GM19372 (cell line): ENCODE results near the gene C1orf159.
"Not testable (repeated sequence)": the region's sequence is repeated elsewhere in the genome, so short reads cannot be mapped to it uniquely, and the experiment has no call there.

Experiments used
- ATAC-seq: cut with Tn5 transposase; IDR thresholded peaks from one replicate; pipeline ENCODE4 v1.9.1; 2021; ENCODE audit warnings: mild to moderate bottlenecking, low read depth, moderate library complexity; ENCODE audit not compliant: unreplicated experiment

Gene C1orf159

DNA sequence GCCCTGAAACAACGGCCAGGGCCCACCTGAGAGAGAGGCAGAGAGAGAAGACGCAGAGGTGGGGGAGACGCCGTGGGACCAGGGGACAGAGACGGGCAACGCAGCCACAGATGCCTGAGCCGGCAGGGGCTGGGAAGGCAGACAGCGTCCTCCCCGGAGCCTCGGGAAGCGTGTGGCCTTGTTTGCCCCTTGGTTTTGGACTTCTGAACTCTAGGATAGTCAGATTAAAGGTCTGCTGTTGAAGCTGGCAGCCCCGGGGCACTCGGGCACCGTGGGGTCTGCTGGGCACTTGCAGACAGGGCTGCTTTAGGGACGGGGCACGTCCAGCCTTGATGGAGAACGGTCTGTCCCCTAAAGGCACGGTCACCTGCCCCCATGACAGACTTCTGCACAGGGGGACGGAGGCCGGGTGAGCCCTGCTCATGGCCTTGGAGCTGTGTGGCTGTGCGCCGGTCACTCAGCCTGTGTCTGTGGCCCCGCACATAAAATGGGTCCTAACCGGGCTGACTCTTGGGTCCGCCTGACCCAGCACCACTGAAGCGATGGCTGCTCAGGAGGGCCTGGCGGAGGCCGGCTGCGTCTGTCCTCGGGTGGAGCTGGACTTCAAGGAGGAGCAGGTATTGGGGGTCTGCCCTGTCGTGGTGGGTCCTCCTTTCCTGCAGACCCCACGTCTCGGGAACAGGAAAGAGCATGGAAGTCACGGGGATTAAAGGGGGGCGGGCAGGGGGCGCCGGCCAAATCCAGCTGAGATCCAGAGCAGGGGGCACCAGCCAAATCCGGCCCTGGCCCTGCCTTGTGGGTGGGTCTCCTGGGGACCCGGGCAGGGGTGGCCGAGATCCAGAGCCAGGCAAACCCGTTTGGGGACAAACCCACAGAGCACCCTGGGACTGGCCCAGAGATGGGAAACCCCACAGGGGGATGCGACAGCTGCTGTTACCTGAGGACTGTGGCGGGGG, 32.2 kb downstream of the C1orf159 start:
- no peak for ATAC-seq

DNA sequence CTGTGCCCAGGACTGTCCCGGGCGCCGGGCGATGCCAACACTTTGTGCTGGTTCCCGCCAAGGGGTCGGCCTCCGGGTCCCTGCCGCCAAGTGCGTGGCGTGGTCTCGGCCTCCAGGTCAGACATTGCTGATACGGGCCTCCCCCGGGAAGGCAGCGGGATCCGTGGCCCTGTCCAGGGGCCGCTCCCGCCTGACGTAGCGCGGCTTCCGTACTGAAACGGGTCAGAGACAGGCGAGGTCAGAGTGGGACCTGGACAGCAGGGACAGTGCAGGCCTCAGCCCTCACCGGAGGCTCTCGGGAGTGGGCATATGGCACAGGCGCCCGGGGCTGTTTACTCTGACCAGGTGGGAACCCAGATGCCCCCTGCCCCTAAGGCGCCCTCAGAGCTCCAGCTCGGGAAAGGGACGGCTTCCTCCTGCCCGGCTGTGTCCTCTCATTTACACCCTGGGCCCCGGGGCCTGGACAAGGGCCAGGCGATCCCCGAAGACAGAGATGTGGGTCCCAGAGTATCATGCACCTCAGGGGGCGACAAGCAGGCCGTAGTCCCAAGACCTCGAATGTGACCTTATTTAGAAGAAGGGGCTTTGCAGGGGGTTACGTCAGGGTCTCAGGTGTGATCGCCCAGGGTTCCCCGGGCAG, 33.0 kb downstream of the C1orf159 start:
- no peak for ATAC-seq

DNA sequence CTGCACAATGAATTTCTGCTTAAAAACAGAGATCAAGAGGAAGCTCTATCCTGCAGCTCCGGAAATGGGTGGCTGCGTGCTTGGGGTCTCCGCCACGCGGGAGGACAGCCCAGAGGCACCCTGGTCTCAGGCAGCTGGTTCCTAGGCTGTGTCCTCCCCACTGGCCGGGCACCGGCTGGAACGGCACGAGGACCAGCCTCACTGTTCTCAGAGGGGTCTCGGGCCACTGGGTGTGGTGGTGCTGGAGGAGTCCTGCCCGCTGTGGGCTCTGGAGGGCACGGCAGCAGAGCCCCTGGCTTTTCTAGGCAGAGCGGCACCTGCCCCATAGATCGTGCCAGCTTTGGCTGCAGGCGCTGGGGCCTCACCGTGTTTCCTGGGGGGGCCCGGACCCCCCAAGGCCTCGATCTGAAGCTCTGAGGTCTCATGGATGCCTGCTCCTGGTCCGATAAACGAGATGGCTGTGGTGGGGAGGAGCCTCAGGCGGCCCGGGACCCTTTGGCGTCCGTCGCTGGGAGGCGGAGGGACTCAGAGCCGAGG, 33.6 kb downstream of the C1orf159 start:
- ATAC-seq, result no peak

DNA sequence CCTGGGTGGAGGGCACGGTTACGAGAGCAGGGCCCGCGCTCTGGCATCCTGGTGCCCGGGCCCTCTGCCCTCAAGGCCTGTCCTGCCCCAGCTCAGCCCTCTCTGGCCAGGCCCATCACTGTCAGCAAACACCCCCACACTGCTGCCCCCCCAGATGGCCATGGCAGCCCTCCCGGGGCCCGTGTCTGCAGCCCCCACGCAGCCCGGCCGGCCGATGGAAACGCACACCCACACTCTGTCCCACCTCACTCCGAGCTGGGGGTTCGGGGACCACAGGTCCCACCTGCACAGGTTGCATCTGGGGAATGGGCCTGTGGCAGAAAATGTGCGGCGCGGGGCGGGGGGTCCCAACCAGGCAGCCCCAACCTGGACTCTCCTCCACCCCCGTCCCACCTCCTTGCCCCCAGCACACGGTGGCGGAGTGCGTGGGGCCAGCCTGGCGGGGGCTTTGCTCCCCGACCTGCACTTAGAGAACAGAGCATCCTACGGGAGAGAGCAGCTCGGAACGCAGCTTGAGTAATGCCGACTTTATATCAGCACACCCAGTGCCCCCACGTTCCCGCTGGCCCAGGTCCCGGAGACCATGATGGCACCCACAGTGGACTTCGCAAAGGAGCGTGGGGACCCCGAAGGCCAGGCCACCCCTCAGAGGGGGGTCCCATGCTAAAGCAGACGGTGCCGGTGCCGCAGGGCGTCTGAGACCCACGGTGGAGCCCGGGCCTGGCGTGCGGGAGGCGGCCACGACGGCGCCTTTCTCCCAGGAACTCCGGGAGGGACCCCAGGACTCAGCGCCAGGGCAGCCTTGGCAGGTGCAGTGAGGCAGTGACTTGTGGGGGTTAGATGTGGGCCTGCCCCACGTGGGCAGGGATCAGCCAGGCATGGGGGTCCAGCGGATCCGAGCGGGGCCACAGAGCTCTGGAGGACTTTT, 34.3 kb downstream of the C1orf159 start:
- ATAC-seq, result no peak

DNA sequence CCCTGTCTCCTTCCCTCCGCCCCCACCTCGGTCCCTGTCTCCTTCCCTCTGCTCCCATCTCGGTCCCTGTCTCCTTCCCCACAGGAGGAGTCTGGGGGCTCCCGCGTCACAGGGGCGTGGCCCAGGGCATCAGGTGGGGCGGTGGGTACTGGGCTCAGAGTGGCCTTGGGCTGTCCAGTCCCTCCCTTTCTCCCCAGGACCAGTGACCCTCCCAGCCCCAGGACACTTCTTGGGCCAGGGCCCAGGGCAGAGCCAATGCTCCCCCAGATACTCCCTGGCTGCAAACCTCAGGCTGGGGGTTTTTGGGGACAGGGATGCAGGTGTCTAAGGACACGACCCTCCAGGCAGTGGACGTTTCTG, 35.0 kb downstream of the C1orf159 start:
- no peak for ATAC-seq

DNA sequence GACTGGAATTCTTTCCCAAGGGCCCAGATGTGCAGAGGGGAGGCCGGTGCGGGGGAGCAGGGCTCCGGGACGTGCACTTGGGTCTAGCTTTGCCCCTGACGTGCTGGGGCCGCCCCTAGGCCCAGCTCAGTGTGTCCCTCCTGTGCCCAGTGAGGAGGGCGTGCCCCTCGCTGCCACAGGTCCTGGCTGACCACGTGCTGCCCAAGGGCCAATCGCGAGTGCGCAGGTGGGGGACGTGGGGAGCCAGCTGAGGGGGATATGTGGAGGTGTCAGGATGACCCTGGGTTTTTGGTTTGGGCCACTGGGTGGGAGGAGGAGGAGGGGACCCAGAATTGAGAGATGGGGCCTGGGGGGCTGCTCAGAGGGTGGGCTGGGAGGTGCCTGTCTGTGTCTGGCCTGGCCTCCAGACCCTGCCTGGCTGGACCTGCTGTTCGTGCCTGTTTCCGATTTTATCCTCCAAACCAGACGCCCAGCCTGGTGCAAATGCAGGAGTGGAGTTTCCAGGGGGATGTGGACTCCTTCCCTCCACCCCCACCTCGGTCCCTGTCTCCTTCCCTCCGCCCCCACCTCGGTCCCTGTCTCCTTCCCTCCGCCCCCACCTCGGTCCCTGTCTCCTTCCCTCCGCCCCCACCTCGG, 35.6 kb downstream of the C1orf159 start:
- ATAC-seq, result no peak

DNA sequence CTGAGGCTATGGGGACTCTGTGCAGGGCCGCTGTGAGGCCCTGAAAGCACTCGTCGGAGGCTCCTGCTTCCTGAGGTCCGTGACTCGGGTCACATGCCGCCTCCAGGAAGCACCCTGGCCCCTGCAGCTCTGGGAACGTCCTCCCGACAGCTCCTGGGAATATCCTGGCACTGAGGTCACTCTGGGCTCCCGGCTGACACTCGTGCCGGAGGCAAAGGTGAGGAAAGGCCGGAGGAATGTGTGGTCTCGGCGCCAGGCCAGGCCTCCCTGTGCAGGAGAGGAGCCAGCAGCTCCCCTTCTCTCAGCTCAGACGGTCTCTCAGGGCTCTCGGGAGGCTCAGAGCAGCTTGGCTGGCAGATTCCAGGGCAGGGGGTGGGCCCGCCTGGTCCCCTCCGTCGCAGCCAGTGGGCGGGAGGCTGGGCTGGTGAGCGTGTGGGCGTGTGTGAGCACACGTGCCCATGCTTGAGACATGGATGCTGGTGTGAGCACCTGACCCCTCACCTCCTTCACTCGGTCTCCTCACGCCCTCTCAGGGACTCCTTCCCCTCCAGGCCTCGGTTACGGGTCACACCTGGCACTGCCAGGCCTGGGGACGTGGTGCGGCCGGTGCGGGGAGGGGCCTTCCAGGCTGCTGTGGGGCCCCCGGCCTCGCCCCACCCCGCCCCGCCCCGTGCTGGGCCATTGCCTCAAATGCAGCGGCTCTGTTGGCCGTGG, 36.3 kb downstream of the C1orf159 start:
- ATAC-seq, result no peak

DNA sequence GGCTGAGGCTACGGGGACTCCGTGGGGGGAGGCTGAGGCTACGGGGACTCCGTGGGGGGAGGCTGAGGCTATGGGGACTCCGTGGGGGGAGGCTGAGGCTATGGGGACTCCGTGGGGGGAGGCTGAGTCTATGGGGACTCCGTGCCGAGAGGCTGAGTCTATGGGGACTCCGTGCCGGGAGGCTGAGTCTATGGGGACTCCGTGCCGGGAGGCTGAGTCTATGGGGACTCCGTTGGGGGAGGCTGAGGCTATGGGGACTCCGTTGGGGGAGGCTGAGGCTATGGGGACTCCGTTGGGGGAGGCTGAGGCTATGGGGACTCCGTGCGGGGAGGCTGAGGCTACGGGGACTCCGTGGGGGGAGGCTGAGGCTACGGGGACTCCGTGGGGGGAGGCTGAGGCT, 38.5 kb downstream of the C1orf159 start:
- not testable (repeated sequence) for ATAC-seq

DNA sequence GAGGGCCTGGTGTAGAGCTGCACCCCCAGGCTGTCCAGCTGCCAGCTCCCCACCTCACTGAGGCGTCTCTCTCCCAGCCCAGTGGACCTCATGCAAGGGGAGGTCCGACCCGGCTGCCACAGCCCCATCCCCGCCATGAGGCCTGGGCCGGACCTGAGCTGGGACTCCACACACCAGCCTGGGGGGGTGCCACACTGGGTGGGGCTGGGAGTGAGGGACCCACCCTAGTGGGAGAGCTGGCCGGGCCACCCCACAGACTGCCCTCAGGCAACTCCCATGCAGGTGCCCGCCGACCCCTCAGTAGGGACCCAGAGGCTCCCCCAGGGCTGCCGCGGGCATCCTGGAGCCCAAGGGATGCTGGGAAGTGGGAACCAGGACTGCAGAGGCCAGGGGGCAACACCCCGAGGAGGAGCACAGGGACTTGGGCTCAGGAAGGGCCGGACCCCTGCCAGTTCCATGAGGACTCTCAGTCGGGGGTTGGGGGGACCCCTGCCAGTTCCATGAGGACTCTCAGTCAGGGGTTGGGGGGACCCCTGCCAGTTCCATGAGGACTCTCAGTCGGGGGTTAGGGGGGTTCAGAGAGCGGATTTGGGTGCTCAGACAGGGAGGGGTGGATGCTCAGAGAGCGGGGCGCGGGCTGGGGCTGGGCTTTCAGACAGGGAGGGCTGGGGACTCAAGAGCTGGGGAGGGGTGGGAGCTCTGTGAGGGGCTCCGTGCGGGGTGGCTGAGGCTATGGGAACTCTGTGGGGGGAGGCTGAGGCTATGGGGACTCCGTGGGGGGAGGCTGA, 40.5 kb downstream of the C1orf159 start:
- no peak for ATAC-seq

DNA sequence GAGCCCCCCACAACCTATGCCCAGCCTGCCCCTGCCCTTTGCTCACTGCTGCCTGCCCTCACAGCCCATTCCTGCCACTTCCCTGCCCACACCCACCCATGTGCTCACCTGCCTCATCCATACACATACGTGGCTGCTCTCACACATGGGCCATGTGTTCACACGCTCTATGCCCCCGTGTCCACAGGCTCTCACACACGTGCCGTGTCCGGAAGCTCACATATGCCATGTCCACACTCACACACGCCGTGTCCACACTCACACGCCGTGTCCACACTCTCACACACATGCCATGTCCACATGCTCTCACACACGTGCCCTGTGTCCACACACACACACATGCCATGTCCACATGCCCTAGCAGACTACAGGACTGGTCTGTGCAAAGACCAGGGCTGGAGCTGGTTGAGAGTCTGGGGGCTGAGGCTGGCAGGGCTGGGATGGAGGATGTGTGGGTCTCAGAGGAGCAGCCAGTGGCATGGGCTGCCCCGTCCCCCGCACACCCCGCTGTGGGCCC, 41.2 kb downstream of the C1orf159 start:
- no peak for ATAC-seq

DNA sequence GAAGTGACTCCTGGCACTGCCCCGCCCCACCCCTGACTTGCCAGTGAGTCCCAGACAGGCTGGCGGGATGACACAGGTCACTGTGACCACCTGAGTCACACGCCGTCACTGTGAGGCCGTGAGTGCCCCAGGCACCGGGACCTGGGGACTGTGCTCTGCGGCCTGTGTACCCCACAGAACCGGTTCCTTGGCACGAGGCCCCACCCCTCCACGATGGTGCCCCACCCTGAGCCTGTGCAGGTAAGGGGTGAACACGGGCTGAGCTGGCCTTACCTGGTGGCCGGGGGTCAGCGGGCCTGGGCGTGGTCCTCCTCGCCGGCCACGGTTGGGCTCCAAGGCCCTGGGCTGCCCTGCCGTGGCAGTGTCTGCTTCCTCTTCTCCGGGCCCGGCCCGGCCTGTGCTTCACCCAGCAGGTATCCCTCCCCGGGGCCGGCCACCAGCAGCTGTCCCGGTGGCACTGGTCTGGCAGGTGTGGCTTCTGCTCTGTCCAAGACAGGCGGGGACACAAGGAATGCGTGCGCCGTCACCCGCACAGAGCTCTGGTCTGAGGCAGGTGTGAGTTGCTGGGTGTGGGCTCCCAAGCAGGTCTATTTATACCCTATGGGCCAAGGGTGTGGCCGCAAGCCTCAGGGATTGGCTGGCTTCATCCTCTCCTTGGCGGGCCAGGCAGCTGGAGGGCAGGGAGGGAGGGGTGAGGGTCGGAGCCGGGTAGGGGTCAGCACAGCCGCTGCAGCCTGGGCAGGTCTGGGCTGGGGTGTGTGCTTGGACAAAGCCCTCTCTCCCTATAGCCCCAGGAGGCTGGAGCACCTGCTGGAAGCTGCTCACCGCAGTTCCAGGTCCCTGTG, 41.9 kb downstream of the C1orf159 start, which contains the start of gene RNF223:
RNF223 (minus strand) TSS at position 564 of the 845 bp plus-strand sequence. CDS start 1,740 bp downstream, outside the sequence.
- ATAC-seq, result no peak

DNA sequence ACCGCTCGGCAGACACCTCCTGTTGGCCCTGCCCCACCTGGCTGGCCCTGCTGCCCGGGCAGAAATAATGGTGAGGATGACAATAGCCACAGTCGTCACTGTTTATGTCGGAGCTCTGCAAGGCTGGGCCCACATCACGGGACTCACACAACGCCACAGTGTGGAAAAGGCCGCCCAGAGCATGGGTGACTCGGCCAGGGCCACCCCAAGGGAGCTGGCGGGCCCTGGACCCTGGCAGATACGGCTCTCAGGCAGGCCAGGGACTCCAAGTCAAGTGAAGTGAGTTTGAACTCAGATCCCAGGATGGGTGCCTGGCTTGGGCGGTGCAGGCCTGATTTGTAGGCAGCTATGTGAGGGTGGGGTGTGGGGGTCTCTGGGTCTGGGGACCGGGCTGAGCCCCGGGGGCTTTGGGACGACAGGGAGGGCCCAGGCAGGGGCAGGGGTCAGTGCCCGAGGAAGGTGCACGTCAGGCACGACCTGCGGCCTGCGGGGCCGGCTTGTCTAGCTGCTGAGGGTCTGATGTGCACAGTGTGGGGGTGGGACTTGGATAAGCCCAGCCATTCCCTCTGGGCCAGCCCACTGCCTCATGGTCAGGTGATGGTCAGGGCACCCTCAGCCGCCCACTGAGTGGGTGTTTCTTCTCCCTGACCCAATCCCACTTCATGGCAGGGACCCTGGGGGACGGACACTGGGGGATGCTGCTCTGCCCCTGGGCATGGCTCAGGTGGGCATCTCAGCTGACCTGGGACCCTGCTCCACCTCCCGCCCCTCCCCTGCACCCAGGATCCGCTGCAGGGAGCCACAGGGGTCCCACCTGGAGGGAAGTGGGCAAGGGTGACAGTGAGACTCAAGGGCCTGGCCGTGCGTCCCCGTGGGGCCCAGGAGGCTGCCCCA, 42.8 kb downstream of the C1orf159 start:
- no peak for ATAC-seq

DNA sequence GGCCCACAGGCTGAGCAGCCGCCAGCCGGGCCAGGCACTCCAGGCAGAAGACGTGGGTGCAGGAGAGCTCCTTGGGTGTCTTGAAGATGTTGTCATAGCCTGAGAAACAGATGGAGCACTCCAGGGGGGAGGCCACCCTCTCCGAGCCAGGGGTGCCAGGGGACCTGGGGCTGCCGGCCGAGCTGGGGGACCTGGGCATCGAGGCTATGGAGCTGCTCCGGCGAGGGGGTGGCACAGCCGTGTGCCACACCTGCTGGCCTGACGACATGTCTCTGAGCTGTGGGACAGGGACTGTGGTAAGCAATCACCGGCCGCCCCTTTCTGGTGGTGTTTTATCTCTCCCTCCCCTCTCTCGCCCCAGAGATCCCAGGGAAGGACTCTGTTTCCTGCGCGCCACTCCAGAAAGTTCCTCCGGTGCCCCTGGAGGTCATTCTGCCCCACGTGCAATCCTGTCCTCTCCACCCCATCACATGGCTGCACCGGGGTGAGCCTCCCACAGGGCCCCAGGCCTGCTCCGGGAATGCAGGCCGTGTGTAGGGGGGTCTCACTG, 43.5 kb downstream of the C1orf159 start:
- ATAC-seq, result no peak

DNA sequence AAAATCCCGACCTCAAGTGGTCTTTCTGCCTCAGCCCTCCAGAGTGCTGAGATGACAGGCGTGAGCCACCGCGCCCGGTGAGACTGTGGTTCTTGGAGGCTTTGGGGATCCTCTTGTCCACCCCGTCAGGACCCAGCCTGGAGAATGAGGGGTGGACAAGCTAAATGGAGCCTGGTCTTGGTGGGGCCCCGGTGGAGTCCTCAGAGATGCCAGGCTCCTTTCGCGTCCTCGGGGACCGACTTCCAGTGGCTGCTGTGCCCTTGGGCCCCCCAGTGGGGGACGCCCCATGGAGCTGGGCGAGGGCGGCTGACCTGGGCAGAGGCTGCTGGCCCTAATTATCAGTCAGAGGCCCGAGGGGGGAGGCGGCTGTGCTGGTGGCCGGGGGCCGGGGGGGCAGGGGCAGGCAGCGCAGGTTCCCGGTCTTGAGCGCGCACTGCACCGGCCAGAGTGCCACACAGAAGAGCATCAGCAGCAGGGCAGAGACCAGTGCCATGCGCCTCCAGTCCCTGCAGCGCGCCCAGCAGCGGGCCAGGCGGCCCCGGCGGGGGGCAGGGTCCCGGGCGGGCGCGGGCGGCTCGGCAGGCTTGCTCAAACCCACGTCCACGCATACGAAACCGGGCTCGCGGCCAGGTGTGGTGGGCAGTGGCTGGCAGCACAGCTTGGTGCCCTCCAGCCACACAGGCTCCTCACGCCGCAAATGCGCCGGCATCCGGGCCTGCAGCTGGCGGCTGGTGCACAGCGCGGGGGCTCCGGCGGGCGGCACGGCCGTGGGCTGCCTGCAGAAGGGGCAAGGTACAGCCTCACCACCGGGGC, 44.2 kb downstream of the C1orf159 start:
- no peak for ATAC-seq
